Neuron (in vitro differentiated cells): ENCODE measurements around the gene SEMA3E.

Source experiments
- H2AFZ ChIP-seq: one replicate; pipeline ENCODE4 v1.6.1; 2013; ENCODE audit warnings: low read depth, mild to moderate bottlenecking, inconsistent platforms, low read length, moderate library complexity
- H3K27me3 ChIP-seq: one replicate; pipeline ENCODE4 v1.6.1; 2013; ENCODE audit warnings: low read length; ENCODE audit not compliant: insufficient read depth
- H3K36me3 ChIP-seq: one replicate; pipeline ENCODE4 v1.6.1; 2013; ENCODE audit warnings: low read length; ENCODE audit not compliant: insufficient read depth
- H3K4me1 ChIP-seq: one replicate; pipeline ENCODE4 v1.6.1; 2013; ENCODE audit warnings: low read length; ENCODE audit not compliant: insufficient read depth
- H3K4me3 ChIP-seq: 2 replicates; pipeline ENCODE4 v1.5.1; 2013; ENCODE audit warnings: mild to moderate bottlenecking, low read length, moderate library complexity
- H3K9me3 ChIP-seq: one replicate; pipeline ENCODE4 v1.6.1; 2013; ENCODE audit warnings: low read length

SEMA3E gene

DNA sequence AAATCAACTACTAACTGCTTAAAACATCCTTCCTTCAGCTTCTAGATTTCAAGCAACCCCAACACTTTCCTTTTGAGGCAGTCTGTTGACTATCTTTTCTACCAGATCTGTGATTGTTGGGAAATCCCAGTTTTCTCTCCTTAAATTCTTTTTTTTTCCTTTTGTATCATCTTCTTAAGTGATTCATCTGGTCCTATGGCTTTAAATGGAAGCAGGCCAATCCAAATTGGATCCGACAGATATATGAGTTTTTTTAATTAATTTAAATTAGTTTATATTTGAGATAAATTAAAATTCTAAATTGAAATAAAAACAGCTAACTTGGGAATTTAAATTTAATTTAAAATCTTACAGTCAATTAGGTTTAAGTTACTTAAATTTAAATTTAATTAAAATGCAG, 335.0 kb downstream of the SEMA3E start:
- Histone ChIP-seq H3K4me3 (no peak overlapping the region), H2AFZ (no peak overlapping the region), H3K9me3 (no peaks in the 10 kb centered on the region), H3K4me1 (no peaks in the 10 kb centered on the region), H3K27me3 (no peaks in the 10 kb centered on the region), H3K36me3 (no peaks in the 10 kb centered on the region)
